Activated CD4-positive, alpha-beta memory T cell treated with anti-CD3 and anti-CD28 coated beads for 36 hours (primary cell): ENCODE results near the gene RNF17. TPM values are rescaled to one million over a fixed set of nuclear protein-coding genes. Genes with fewer than 3 reads are reported as not detected.

Experiments
- CTCF ChIA-PET: fragments of 350-600 bp; sonication (Branson Sonifier 250); formaldehyde crosslinking; loops from one replicate; lab custom pipeline; 2021; ENCODE audit warnings: antibody characterized with exemption, inconsistent platforms; lab: Charles Lee
- POLR2A ChIA-PET: fragments of 350-600 bp; sonication (Branson Sonifier 250); formaldehyde crosslinking; loops from one replicate; lab custom pipeline; 2021; ENCODE audit warnings: antibody characterized with exemption; lab: Charles Lee
- DNase-seq: peaks from one replicate; pipeline ENCODE4 v3.0.0-alpha.2; 2020
- H3K27ac Mint-ChIP-seq: one replicate; pipeline ENCODE4 v1.8.0; 2021; ENCODE audit warnings: mixed read lengths
- H3K27me3 Mint-ChIP-seq: one replicate; pipeline ENCODE4 v1.8.0; 2021; ENCODE audit warnings: mixed read lengths
- H3K36me3 Mint-ChIP-seq: one replicate; pipeline ENCODE4 v1.8.0; 2021; ENCODE audit warnings: mixed read lengths
- H3K4me1 Mint-ChIP-seq: one replicate; pipeline ENCODE4 v1.8.0; 2021; ENCODE audit warnings: low read depth, mixed read lengths
- H3K4me3 Mint-ChIP-seq: one replicate; pipeline ENCODE4 v1.8.0; 2021; ENCODE audit warnings: mild to moderate bottlenecking, mixed read lengths
- H3K9me3 Mint-ChIP-seq: one replicate; pipeline ENCODE4 v1.8.0; 2021; ENCODE audit warnings: mixed read lengths
- intact Hi-C: fragments of 100-400 bp; cut with micrococcal nuclease; formaldehyde crosslinking; loops from one replicate; pipeline ENCODE4 v1.15.1; 2023
- total RNA-seq, 2 experiments: library from RNA; stranded (reverse); gene quantifications; one replicate each; pipeline ENCODE4 v1.2.3, GENCODE V29; 2021

The RNF17 gene
- total RNA-seq, 2 experiments from 2014 or later, result not detected

DNA sequence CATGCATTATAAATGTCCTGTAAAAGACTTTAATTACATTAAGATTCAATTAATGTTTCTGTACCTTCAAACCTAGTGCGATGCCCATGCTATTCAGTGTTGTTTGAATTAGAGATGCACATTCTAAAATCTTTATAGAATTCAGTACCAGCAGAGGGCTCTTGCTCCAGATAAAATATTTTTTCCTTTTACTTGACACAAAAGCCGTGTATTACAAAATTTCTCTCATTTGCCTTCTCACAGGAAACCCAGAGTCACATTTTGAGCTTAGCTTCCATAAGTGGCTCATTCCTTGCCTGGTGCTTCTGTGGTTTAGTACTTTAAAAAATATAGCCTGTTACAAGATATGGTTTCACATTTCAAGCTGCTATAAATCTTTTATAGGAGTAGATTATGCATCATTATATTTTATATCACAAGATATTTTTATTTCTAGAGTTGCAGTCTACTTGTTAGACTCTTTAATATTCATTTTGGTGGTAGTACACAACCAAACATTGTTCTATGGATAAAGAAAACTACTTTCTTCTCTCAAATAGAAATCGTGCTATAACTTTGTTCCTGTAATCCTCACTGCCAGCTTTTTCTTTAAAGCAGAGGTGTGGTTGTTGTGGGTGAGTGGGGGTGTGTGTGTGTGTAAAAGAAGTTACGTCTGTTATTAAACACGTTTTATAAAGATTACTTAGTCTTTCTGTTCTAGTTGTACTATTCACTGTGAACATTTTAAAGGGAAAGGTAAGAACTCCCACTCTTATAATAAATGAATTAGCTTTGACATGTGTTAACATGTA is 101.4 kb downstream of the RNF17 start:
- CTCF ChIA-PET, result interaction anchor here (1.0 to 1.7 kb wide), 4 partner anchors 57 to 138 kb away, joined by 3 to 7 read pairs (median 4); a partner anchor contains a TSS

DNA sequence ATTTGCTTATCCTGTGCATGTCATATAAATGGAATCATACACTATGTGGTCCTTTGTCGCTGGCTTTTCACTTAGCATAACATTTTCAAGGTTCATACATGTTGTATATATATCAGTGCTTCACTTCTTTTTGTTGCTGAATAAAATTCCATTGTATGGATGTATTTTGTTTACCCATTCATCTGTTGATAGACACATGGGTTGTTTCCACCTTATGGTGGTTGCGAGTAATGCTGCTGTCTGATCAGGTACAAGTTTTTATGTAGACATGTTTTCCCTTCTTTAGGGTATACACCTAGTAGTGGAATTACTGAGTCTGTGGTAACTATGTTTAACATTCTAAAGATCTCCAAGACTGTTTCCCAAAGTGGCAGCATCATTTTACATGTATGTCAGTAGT is 102.5 kb downstream of the RNF17 start:
- intact Hi-C loops, result no loop called here
- Mint-ChIP-seq H3K4me3 (no peak overlapping the region), H3K27ac (no peak overlapping the region), H3K9me3 (no peaks in the 10 kb centered on the region), H3K36me3 (no peaks in the 10 kb centered on the region), H3K27me3 (peaks cover 7% of the 10 kb centered on the region), H3K4me1 (no peaks in the 10 kb centered on the region)
- no peak for DNase-seq
- POLR2A ChIA-PET, result no interaction called here
- CTCF ChIA-PET, result no interaction called here

More for the DNA sequence above, 101.4 kb downstream of the RNF17 start:
- Mint-ChIP-seq H3K4me3 (no peak overlapping the region), H3K36me3 (no peaks in the 10 kb centered on the region), H3K9me3 (no peaks in the 10 kb centered on the region), H3K4me1 (no peaks in the 10 kb centered on the region), H3K27ac (no peak overlapping the region), H3K27me3 (peaks cover 9% of the 10 kb centered on the region)
- DNase-seq, result no peak
- POLR2A ChIA-PET, result no interaction called here
- intact Hi-C loops, result no loop called here

DNA sequence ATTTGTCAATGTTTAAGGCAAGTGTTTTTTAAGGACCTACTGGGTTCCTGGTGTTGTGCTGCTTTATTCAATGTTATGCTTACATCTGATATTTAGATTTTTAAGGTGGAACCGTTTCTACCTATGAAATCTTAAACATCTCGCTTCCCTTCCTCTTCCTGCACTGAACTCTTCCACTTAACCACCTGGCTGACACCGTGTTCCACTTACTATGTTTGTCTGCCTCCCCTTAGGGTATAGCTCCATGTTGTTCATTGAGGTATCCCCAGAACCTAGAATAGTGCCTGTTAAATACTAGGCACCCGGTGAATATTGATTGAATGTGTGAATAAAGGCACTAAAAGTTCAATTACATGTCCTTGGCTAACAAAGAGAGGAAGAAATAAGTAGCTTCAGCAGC is 104.9 kb downstream of the RNF17 start:
- POLR2A ChIA-PET, result no interaction called here
- DNase-seq, result no peak
- Mint-ChIP-seq H3K9me3 (no peaks in the 10 kb centered on the region), H3K4me3 (no peak overlapping the region), H3K27ac (no peak overlapping the region), H3K4me1 (no peaks in the 10 kb centered on the region), H3K36me3 (no peaks in the 10 kb centered on the region), H3K27me3 (peaks cover 17% of the 10 kb centered on the region)
- intact Hi-C loops, result no loop called here
- CTCF ChIA-PET, result interaction anchor here (0.8 kb wide), 1 partner anchor 216 kb away, joined by 3 read pairs; no protein-coding TSS in a partner anchor

DNA sequence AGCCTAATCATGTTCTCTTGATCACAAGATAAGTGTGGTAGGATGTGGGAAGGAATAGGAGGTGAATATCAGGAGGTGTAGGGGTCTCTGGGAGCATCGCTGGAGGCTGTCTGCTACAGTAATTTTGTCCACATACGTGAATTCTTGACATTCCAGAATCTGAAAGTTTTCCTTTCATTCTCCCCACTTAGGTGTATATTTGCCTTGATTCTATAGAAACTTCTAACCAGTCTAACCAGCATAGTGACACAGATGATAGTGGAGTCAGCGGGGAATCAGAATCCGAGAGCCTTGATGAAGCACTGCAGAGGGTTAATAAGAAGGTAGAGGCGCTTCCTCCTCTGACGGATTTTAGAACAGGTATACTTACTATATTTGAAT is 106.4 kb downstream of the RNF17 start:
- Mint-ChIP-seq H3K4me1 (no peaks in the 10 kb centered on the region), H3K9me3 (no peaks in the 10 kb centered on the region), H3K27ac (no peak overlapping the region), H3K36me3 (no peaks in the 10 kb centered on the region), H3K27me3 (peaks cover 18% of the 10 kb centered on the region), H3K4me3 (no peak overlapping the region)
- intact Hi-C loops, result no loop called here
- POLR2A ChIA-PET, result no interaction called here
- DNase-seq, result no peak
- CTCF ChIA-PET, result no interaction called here

DNA sequence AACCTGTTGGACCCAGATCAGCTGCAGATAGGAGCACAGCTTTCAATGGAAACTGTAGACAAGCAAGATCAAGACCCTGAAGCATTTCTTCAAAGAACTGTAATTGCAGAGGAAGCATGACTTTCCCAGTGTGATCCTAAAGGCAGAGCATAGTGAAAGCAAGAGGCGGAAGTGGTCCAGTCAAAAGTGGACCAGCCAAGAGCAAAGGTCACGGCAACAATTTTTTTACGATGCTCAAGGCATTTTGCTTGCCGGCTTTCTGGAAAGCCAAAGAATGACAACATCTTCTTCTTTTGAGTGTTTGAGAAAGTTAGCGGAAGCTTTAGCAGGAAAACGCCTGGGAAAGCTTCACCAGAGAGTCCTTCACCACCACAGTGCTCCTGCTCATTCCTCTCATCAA is 111.6 kb downstream of the RNF17 start:
- Mint-ChIP-seq H3K27me3 (peaks cover 19% of the 10 kb centered on the region), H3K4me1 (no peaks in the 10 kb centered on the region), H3K9me3 (no peaks in the 10 kb centered on the region), H3K4me3 (no peak overlapping the region), H3K27ac (no peak overlapping the region), H3K36me3 (no peaks in the 10 kb centered on the region)
- POLR2A ChIA-PET, result no interaction called here
- intact Hi-C loops, result no loop called here
- no peak for DNase-seq
- CTCF ChIA-PET, result no interaction called here

DNA sequence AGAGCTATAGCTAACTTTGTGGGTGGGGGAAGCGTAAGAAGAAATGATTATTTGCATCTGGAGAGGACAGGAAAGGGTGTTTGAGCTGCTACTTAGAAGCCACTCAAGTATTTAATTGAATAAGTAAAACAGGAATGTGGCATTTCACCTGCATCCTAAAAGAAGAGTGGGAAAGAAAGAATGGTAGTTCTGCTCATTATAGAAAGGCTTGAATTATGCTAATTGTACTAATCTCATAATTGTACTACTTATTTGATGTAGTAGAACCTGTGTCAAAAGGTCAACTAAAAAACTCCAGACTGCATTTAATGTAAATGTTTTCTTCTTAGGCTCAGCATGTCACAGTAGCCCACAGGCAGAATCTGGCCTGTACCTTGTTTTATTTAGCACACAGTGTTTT is 113.6 kb downstream of the RNF17 start:
- Mint-ChIP-seq H3K9me3 (no peaks in the 10 kb centered on the region), H3K36me3 (no peaks in the 10 kb centered on the region), H3K27ac (no peak overlapping the region), H3K27me3 (peaks cover 15% of the 10 kb centered on the region), H3K4me1 (no peaks in the 10 kb centered on the region), H3K4me3 (no peak overlapping the region)
- CTCF ChIA-PET, result no interaction called here
- no peak for DNase-seq
- POLR2A ChIA-PET, result no interaction called here
- intact Hi-C loops, result no loop called here

DNA sequence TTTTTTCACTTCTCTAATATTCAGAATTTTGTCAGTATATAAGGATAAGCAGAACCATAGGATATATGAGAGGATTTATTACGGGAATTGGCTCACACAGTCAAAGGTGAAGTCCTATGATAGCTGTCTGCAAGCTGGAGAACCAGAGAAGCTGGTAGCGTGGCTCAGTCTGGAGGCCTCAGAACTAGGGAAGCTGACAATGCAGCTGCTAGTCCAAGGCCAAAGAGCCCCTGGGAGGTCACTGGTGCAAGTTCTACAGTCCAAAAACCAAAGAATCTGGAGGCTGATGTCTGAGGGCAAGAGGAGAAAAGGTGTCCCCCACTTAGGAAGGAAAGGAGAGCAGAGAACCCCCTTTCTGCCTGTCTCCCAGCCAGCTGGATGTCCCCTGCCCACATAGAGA is 114.4 kb downstream of the RNF17 start:
- intact Hi-C loops, result no loop called here
- Mint-ChIP-seq H3K36me3 (peaks cover 3% of the 10 kb centered on the region), H3K4me1 (no peaks in the 10 kb centered on the region), H3K27ac (no peak overlapping the region), H3K27me3 (peaks cover 14% of the 10 kb centered on the region), H3K9me3 (no peaks in the 10 kb centered on the region), H3K4me3 (no peak overlapping the region)
- DNase-seq, result no peak
- CTCF ChIA-PET, result no interaction called here
- POLR2A ChIA-PET, result no interaction called here

DNA sequence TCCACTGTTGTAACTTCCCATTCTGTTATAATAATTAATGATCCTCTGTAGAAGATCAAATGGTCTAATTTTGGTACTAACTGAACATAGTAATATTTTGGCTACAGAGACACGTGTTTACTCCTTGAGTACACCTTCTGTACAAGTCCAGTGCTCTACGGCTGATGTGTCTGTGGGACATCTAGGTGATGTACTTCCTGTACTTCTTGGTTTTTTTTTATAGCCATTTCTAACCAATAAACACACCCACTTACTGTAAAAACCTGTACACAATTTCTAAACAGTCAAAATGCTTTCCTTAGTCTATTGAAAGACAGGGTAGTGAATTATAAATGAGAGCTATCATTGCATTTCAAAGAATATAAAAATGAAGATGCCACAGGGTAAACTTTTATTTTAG is 118.7 kb downstream of the RNF17 start:
- Mint-ChIP-seq H3K27me3 (no peaks in the 10 kb centered on the region), H3K4me3 (no peak overlapping the region), H3K4me1 (no peaks in the 10 kb centered on the region), H3K36me3 (peaks cover 15% of the 10 kb centered on the region), H3K9me3 (no peaks in the 10 kb centered on the region), H3K27ac (no peak overlapping the region)
- DNase-seq, result no peak
- POLR2A ChIA-PET, result no interaction called here
- CTCF ChIA-PET, result no interaction called here
- intact Hi-C loops, result no loop called here

DNA sequence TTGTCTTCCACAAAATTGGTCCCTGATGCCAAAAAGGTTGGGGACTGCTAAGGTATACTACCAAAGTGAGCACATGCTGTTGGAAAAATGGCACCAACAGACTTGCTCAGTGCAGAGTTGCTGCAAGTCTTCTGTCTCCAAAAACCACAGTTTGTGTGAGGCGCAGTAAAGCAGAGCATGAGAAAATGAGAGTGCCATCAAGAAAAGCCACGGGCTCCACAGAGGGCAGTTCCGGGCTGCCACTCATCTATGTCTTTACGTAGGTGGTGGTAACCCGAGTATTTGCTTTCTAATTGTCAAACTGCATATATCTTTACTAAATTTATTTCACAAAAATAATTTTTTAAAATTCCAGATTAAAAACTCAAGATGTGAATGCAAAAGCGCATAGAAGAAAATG is 123.8 kb downstream of the RNF17 start:
- ChIA-PET POLR2A (no interaction called here), CTCF (no interaction called here)
- intact Hi-C loops, result no loop called here
- Mint-ChIP-seq H3K36me3 (peaks cover 30% of the 10 kb centered on the region), H3K27me3 (no peaks in the 10 kb centered on the region), H3K27ac (no peak overlapping the region), H3K9me3 (no peaks in the 10 kb centered on the region), H3K4me1 (no peaks in the 10 kb centered on the region), H3K4me3 (no peak overlapping the region)
- no peak for DNase-seq

DNA sequence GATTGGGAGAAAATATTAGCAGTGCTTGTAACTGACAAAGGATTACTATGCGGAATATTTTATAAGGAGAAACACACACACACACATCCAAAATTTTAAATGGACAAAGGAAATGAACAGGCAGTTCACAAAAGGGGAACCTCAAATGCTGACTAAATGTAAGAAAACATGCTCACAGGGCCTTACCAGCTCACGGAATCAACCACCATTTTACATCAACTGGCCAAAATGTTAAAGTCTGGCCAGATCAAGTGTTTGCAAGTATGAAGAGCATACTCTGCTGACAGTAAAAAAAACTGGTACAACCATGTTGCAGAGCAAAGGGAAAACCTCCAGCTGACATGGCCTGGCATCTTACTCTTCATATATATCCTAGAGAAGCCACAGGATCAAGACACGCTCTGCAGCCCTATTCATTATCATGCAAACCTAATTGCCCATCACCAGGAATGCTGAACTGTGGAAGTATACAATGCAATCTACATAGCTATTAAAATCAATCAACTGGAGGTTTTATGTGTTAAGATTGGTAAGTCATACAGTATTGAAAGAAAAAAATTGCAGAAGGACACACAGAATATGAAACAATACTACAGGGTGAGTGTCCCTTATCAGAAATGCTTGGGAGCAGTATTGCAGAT is 124.4 kb downstream of the RNF17 start:
- POLR2A ChIA-PET, result no interaction called here
- CTCF ChIA-PET, result interaction anchor here (0.7 kb wide), 1 partner anchor 943 kb away, joined by 4 read pairs; no protein-coding TSS in a partner anchor
- H3K4me3 Mint-ChIP-seq, result no peak overlapping the region

DNA sequence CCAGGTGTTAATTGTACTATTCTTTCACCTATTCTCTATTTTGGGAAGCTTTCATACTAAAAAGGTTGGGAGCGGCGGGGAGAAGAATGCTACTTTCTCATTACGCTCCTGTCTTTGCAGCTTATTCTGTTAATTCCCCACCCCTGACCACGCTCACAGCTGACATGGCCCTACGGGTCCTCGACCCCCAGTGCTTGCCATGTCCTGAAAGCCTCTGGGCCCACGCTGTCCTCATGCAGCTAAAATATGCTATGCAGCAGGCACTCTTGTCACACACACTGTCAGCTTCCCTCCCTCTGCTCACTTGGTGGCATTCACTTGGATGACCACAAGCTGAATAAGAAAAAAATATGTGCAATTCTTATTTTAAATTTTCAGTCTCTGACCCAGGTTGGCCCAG is 126.3 kb downstream of the RNF17 start:
- CTCF ChIA-PET, result no interaction called here
- no peak for DNase-seq
- H3K4me1 Mint-ChIP-seq, result no peaks in the 10 kb centered on the region
- POLR2A ChIA-PET, result no interaction called here
- no peak overlapping the region for H3K4me3 Mint-ChIP-seq
- no peaks in the 10 kb centered on the region for H3K9me3 Mint-ChIP-seq
- intact Hi-C loops, result no loop called here
- peaks cover 21% of the 10 kb centered on the region for H3K36me3 Mint-ChIP-seq
- no peak overlapping the region for H3K27ac Mint-ChIP-seq
- no peaks in the 10 kb centered on the region for H3K27me3 Mint-ChIP-seq

More for the DNA sequence above, 124.4 kb downstream of the RNF17 start:
- H3K36me3 Mint-ChIP-seq, result peaks cover 27% of the 10 kb centered on the region
- DNase-seq, result no peak
- H3K9me3 Mint-ChIP-seq, result no peaks in the 10 kb centered on the region
- H3K27ac Mint-ChIP-seq, result no peak overlapping the region
- H3K27me3 Mint-ChIP-seq, result no peaks in the 10 kb centered on the region
- no peaks in the 10 kb centered on the region for H3K4me1 Mint-ChIP-seq
- intact Hi-C loops, result no loop called here

DNA sequence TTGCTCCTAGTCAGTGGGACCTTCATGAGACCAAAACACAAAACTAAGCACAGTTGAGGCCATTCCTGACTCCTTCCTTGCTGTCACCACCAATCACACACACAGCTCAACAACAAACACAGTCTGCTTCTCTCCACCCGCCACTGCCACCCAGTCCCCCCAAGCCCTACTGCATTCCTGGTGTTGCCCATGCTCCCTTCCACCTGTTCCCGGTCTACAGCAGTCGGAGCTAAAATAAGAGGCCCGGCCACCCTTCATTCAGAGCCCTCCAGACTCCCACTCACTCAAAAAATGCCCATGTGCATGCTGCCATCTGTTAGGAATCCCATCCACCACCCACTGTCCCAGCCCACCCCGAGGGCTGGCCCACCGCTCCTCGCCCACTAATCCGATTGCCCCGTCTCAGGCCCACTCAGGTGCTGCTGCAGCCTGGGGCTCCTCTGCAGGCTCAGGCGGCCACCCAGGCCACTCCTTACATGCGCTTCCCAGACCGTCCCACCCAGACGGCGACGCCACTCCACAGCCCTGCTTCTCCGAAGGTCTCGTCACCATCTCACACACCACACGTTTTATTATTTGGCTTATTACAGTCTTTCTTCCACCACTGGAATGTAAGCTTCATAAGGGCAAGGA is 127.6 kb downstream of the RNF17 start:
- intact Hi-C loops, result no loop called here
- POLR2A ChIA-PET, result no interaction called here
- H3K36me3 Mint-ChIP-seq, result peaks cover 18% of the 10 kb centered on the region
- no peak for DNase-seq
- H3K9me3 Mint-ChIP-seq, result no peaks in the 10 kb centered on the region
- CTCF ChIA-PET, result no interaction called here
- H3K4me3 Mint-ChIP-seq, result no peak overlapping the region
- no peak overlapping the region for H3K27ac Mint-ChIP-seq
- no peaks in the 10 kb centered on the region for H3K27me3 Mint-ChIP-seq
- no peaks in the 10 kb centered on the region for H3K4me1 Mint-ChIP-seq
